Measurements from ENCODE around the gene POLA1.

The POLA1 gene

GRCh38 chrX:25012793-25013631, 319.3 kb downstream of the POLA1 start:
- DNase-seq, result no peak

DNA sequence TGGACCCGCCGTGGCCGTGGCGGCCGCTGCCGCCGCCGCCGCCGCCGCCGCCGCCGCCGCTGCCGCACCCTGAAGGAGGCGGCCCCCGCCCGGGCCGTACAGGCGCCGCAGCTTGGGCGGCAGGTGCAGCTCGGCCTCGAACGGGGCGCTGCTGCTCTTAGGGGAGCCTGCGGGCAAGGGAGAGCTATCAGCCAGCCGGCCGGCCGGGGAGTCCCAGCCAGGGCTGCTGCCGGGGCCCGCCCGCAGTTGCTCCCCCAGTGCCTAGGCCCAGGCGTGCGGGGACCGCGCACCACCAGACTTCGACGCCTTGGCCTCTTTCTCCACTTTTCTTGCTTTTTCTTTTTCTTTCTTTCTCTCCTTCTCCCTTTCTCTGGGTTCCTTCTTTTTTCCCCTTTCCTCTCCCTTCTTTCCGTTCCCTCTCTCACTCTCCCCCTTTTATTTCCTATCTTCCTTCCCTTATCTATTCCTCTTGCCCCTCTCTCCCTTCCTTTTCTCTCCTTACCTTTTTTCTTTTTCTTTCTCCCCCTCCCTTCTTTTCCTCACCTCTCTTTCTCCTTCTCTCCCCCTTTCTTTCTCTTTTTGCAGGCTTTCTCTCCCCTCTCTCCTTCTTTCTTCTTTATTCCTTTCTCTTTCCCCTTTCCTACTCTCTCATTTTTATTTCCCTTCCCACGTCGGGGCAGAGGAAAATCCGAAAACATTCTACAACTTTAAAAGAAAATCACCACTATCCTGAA, 320.1 kb downstream of the POLA1 start:
- no peak for DNase-seq

GRCh38 chrX:25014366-25014838, 320.7 kb downstream of the POLA1 start:
- no peak for DNase-seq

GRCh38 chrX:25015486-25016360, 322.0 kb downstream of the POLA1 start, which contains the start of gene ARX:
TSS of gene ARX (minus strand) at chrX:25015965. CDS start at chrX:25015737, 228 bp downstream.
- peak; percentile 14 for DNase-seq

- DNase-seq, result no peak
These were observed 322.6 kb downstream of the POLA1 start for GRCh38 chrX:25016361-25016671.

DNA sequence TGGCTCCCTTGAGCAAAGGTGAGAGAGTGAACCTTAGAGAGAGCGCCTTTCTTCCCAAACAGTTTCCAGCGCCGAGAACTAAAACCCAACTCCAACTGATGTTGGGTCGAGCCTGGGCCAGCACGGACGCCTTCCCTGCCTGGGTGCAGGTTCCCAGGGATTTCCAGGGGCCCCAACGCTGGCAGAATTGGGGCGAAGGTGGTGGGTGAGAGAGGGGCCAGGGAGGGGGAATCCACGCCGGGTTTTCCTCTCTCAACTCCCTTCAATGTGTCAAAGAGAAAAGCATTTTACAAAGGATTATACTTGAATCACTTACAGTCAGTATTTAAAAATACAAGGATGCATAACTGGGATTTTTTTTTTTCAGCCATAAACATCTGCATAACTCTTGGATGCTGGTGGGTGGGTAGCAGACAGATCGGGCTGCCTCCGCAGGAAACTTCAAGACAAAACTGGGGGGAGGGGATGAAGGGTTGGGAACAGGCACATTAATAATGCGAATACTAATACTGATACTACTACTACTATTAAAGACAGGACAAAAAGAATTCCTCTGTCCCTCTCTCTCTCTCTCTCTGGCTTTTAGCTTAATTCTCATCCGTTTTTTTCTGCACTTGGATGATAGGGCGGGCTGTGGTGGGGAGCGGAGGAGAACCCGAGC, 323.4 kb downstream of the POLA1 start:
- no peak for DNase-seq

- no peak for DNase-seq
These were observed 324.0 kb downstream of the POLA1 start for GRCh38 chrX:25017667-25018247.

DNA sequence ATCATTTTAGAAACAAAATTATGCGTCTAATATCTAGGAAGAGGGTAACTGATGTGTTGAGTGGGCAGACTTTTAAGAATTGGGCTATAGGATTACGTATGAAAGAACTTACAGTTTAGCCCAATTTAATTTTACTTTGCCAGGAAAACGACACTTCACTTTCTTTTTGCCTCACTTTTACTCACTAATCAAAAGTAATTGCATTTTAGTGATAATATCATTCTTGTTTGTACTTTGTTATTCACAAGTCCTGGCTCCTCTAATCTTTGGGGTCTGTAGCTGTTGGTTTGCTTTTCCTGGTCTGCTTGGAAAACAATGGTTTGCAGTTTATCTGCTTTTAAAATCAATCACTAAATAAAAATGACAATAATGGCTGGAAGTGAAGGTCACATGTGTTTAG, 325.0 kb downstream of the POLA1 start:
- no peak for DNase-seq

GRCh38 chrX:25019707-25020390, 326.1 kb downstream of the POLA1 start:
- no peak for DNase-seq

DNA sequence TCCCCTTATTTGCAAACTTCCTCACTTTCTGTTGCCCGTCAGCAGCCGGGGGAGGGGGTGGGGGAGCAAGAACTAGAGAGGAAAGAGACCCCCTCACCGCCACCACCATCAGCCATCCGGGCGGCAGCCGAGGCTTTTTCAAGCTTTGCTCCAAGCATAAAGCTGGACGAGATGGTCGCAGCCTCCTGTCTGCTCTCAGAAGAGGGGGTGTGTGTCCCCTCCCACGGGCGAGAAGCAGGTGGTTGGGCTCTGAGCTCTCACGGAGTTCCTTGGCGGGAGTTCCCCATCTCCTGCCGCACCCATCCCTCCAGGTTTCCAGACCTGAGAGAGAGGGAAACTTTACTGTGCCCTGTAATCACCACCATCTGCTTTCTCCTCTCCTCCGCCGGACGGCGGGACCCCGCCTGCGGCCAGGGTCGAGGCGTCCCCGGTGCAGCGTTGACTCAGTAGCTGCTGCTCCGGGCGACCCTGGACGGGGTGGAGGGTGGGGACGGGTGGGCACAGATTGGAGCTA, 326.7 kb downstream of the POLA1 start:
- DNase-seq, result no peak

DNA sequence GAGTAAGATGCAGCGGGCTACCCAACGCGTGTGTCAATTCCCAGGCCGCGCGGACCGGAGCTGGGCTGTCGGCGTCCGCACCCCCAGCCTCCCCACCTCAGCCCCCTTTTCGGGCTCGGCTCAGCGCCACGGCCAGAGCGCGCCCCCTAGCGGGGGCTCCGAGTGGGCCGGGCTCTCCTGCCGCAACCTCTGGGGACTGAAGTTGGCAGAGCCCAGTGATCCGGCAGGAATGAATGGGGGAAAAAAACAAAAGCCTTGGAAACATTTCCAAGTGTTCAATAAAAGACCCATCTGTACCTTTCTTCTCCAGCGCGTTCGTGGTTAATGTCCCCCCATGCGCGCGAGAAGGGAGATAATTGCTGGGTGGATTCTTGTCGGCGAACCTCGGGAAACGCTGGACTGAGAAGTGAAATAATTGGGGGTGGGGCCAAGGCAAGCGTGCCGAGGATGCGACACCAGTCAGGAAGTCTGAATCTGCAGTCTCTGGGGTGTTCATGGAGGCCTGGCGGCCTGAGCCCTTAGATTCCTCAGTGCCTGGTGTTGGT, 327.3 kb downstream of the POLA1 start:
- DNase-seq, result no peak

GRCh38 chrX:25022499-25023325, 329.0 kb downstream of the POLA1 start:
- no peak for DNase-seq

- no peak for DNase-seq
These were observed 330.2 kb downstream of the POLA1 start for GRCh38 chrX:25023908-25024307.

GRCh38 chrX:25025615-25026014, 331.9 kb downstream of the POLA1 start:
- no peak for DNase-seq

GRCh38 chrX:25026576-25026975, 332.9 kb downstream of the POLA1 start:
- DNase-seq, result no peak

- DNase-seq, result no peak
These were observed 335.0 kb downstream of the POLA1 start for GRCh38 chrX:25028726-25029125.

DNA sequence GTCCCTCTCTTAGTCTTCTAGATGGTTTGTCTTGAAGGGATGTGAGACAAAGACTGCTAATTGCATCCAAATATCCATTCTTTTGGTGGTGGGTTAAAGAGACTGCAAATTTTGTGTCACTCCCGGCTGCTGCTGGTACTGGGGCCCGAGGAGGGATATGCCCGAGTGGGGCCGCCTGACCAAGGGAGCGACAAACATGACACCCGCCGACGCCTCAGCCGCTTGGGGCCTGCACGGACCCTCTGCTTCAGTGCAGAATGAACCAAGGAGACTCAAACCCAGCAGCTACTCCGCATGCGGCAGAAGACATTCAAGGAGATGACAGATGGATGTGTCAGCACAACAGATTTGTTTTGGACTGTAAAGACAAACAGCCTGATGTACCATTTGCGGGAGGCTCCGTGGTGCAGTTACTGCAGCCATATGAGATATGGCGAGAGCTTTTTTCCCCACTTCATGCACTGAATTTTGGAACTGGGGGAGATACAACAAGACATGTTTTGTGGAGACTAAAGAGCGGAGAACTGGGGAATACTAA, 335.6 kb downstream of the POLA1 start:
- DNase-seq, result no peak

DNA sequence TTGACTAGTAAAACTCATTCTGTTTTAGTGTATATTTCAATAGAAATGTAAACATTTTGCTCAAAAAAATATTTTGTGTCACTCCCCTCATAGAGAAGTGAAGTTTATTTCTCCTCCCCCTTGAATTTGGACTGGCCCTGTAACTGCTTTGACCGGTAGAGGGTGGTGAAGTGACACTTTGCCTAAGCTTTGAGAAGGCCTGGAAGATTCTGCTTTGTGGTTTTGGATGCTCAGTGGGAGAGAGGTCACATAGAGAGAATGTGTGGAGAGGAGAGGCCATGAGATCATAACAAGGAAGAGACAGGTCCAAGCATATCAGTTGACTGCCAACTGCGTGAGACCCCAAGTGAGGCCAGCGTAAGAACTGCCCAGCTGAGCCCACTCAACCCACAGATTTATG, 341.2 kb downstream of the POLA1 start:
- DNase-seq, result no peak

- DNase-seq, result no peak
These were observed 345.3 kb downstream of the POLA1 start for GRCh38 chrX:25039036-25039435.

GRCh38 chrX:25043192-25043591, 349.5 kb downstream of the POLA1 start:
- no peak for DNase-seq

Measured in DMS 273 treated with DMSO at 0.1 percent for 48 hours (cell line).